PFSK-1 (cell line): ENCODE results near the gene C5orf15.

Experiments
- FOXP2 ChIP-seq: optimal IDR thresholded peaks from 2 replicates; pipeline ENCODE3; 2011; ENCODE audit warnings: borderline replicate concordance, control low read depth, inconsistent platforms; ENCODE audit not compliant: insufficient read depth; ENCODE audit errors: extremely low read length, extremely low read depth
- POLR2AphosphoS5 ChIP-seq: IDR thresholded peaks from 2 replicates; pipeline ENCODE4 v1.6.1; 2012; ENCODE audit warnings: low read depth, mild to moderate bottlenecking, control low read depth, low read length, moderate library complexity
- REST ChIP-seq, 2 experiments: IDR thresholded peaks; 2 replicates each; pipeline versions ENCODE4 v1.6.1 to v1.8.0; 2011 to 2012; ENCODE audit warnings: low read depth in 2 of 2, low read length in 2 of 2, control low read depth in 1 of 2, inconsistent platforms in 1 of 2, mild to moderate bottlenecking in 1 of 2, moderate library complexity in 1 of 2; ENCODE audit not compliant: insufficient read depth in 1 of 2
- SIN3A ChIP-seq: IDR thresholded peaks from 2 replicates; pipeline ENCODE4 v1.6.1; 2012; ENCODE audit warnings: mild to moderate bottlenecking, low read length, moderate library complexity, borderline replicate concordance; ENCODE audit not compliant: insufficient read depth
- TAF1 ChIP-seq: IDR thresholded peaks from 2 replicates; pipeline ENCODE4 v1.6.1; 2012; ENCODE audit warnings: low read length, control low read depth, borderline replicate concordance; ENCODE audit not compliant: insufficient read depth

Gene C5orf15

GRCh38 chr5:134004626-134005416, 36.4 kb upstream of the C5orf15 start, which contains the start of gene VDAC1:
VDAC1 (minus strand) TSS chr5:134004975; CDS start chr5:133993012, 11,963 bp downstream.
- TF ChIP-seq POLR2AphosphoS5, result peak; percentile 75
- 0 out of 4 replicates have a peak, but pooled peaks of 1 of the 2 experiments have one; percentile 24 for TF ChIP-seq REST (IDR thresholded peaks at IDR 0.05; ENCODE audit: insufficient read depth in 1 of 2, low read depth in 2 of 2, low read length in 2 of 2)
- TF ChIP-seq FOXP2, result peak; percentile 27
- TF ChIP-seq SIN3A, result 0 out of 2 replicates have a peak, but pooled peaks have one; percentile 28
- peak; percentile 64; the same call in 1 of the 2 replicates for TF ChIP-seq TAF1

DNA sequence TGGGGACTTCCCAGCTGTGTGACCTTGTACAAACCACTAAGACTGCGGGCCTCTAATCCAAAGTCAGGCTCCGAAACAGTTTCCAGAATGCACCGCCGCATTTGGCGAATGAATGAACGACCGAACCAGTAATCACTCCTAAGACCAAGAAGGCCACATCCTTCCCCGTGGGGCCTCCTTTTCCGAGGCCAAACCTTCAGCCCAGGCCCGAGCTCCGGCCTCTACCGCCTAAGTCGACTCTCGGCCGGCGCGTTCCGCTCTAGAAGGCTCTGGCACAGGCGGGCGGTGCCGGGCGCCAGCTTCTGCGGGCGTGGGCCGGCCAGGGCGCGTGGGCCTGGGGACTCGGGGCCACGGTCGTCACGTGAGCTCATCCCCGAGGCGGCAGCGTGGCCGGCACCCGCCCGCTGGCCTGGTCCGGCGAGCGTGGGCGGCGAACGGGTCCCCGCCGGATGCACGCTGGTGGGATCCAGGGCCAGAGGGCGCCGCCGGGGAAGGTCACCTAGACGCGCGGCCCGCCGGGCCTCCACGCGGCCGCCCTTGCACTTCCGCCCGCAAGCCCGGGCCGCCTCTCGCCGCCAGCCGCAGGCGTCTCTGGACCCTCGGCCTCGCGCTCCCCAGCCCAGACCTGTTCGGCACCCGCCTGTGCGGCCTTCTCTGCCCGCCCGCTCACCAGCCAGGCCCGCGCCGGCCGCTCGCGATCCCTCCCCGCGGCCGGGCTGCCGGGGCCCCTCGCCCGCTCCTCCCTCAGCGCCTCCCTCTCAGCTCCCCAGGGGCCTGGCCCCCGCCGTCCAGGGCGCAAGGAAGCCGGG, 35.6 kb upstream of the C5orf15 start:
- no peak for TF ChIP-seq FOXP2
- TF ChIP-seq SIN3A, result no peak
- no peak for TF ChIP-seq POLR2AphosphoS5
- TF ChIP-seq REST (IDR thresholded peaks at IDR 0.05; ENCODE audit: insufficient read depth in 1 of 2, low read depth in 2 of 2, low read length in 2 of 2), result no peak
- TF ChIP-seq TAF1, result no peak

DNA sequence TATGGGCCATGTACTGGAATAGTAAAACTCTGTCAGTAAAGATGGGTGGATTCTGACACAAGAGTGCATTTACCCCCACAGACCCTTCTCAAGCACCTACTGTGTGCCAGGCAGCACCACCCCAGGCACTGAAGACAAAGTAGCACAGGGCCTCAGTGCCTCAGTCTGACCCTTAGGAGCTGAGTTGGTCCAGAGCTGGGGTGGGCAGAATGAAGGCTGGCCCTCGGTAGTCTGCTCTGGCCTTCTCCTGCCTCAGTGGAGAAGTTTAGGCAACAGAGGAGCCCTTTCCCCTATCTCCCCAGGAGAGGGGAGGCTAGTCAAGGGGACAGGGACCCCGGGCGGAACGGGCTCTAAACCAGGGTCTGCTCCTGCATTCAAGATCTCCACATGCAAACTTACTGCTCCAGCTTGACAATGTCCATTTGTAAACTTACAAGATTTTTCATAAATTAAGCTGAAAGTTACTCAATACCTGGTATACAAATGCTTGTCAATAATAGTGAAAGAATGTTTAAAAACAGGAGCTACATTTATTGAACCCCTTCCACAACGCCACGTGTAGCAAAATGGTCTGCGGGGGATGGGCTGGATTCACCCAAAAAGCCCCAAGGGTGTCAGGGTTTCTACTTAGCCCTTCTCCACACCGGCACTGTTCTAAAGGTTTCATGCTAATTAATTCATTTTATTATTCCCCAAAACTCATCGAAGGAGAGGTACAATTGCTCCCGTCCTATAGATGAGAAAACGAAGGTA, 34.8 kb upstream of the C5orf15 start:
- TF ChIP-seq TAF1, result 0 out of 2 replicates have a peak, but pooled peaks have one; percentile 36
- no peak for TF ChIP-seq FOXP2

DNA sequence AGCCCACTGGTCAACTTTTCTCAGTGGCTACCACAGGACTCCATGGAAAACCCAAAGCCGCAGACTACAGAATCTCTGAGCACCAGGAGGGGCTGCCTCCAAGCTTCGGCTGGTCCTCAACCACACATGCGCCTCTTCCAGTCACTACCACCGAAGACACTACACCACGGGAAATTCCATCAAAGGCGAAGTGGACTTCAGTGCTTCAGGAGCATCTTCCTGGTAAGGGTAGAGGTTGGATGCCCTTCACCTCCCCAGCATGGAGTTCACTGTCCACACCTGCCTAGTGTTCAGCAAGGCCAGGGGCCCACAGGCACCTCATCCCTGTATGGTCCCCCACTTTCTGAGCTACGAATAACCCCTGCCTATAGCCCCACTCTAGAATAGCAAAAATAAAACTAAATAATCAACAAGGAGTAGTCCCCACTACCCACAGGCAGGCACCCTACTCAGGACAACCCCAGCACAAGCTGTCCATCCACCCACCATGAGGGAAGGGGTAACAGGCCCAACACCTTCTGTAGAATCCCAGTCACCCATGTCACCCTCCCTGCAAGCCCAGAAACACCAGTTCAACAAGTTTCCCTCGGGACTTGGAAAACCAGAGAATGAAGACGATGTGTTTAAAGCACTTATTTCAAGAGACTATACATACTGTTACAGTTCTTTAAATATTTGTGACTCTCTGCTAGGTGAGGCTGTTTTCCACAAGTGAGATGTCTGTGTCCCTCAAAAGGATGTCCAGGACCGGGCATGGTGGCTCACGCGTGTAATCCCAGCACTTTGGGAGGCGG, 33.7 kb upstream of the C5orf15 start:
- TF ChIP-seq TAF1 (no peak), REST (IDR thresholded peaks at IDR 0.05; ENCODE audit: insufficient read depth in 1 of 2, low read depth in 2 of 2, low read length in 2 of 2) (no peak), POLR2AphosphoS5 (no peak)
